NCI-H1417 (cell line): Measurements from ENCODE around the gene HOXD11.
A peak's percentile ranks its signal among the peaks of the same experiment; 100 is the strongest.

Experiments
- DNase-seq, 3 experiments: peaks; one replicate each; lab custom pipeline; 2025; lab: John Stamatoyannopoulos, UW

Gene HOXD11

GRCh38 chr2:176148751-176149421 is 41.8 kb downstream of the HOXD11 start:
- DNase-seq = no peak

GRCh38 chr2:176149481-176149938 is 42.4 kb downstream of the HOXD11 start:
- no peak for DNase-seq

GRCh38 chr2:176149939-176150583 is 43.0 kb downstream of the HOXD11 start:
- no peak for DNase-seq

DNA sequence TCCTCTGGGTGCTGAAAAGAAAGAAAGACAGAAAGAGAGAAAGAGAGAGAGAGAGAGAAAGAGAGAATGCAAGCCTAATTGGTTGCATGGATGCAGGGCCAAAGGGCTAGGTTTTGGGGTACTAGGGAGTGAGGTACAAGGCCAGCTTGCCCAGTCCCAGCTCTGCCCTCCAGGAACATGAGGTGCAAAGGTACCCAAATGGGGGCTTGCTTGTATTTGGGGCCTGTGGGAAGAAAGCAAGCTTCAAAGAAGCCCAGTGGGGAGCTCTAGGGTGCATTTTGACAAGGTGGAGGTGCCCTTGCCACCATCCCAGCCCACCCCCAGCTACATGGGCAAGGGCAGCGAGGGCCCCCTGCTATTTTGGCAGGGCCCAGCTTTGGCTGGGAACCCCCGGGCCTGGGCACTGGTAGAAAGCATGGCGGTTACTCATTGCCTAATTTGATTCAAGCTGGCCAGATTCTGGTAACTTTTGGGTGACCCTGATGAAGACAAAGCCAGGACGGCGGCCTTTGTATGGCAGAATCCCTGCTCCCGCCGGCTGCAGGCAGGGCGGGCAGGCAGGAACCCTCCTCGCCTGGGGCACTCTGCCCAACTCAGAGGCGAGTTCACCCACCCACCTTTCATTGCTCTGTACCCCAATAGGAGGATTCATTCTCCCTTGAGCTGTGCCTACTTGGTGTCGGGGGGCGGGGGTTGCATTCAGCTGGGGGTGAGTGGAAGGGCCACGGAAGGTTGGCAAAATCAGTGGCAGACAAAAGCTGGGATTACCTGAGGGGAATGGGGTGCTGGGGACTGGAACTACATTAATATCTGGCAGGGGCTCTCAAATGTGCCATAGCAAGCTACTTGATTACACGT is 43.7 kb downstream of the HOXD11 start:
- no peak for DNase-seq

DNA sequence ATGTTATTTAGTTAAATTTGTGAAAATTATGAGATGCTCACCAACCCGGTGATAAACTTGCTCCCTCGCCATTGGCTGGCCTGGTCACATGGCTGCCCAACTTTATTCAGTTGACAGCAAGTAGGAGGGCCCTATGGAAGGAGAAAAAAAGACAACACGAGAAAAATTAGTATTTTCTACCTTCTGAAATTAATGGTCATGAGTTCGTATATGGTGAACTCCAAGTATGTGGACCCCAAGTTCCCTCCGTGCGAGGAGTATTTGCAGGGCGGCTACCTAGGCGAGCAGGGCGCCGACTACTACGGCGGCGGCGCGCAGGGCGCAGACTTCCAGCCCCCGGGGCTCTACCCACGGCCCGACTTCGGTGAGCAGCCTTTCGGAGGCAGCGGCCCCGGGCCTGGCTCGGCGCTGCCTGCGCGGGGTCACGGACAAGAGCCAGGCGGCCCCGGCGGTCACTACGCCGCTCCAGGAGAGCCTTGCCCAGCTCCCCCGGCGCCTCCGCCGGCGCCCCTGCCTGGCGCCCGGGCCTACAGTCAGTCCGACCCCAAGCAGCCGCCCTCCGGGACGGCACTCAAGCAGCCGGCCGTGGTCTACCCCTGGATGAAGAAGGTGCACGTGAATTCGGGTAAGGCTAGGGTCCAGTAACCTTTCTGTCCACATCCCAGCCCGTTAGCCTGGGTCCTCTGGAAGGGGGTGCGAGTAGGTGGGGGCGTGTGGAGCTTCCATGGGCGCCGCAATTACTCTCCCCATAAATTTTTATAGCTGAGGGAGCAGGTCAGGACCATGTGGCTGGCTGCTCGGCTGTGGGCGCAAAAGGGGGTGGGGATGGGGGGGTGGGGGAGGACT is 44.6 kb downstream of the HOXD11 start, which contains the start of gene HOXD4:
Gene HOXD4 (plus strand): TSS at position 109 of the 846 bp plus-strand sequence. CDS start 84 bp downstream, at position 193.
- peak in 2 of 3 experiments; percentile 77 to 78 for DNase-seq

GRCh38 chr2:176152350-176153181 is 45.5 kb downstream of the HOXD11 start:
- peak in 2 of 3 experiments; percentile 75 to 76 for DNase-seq

DNA sequence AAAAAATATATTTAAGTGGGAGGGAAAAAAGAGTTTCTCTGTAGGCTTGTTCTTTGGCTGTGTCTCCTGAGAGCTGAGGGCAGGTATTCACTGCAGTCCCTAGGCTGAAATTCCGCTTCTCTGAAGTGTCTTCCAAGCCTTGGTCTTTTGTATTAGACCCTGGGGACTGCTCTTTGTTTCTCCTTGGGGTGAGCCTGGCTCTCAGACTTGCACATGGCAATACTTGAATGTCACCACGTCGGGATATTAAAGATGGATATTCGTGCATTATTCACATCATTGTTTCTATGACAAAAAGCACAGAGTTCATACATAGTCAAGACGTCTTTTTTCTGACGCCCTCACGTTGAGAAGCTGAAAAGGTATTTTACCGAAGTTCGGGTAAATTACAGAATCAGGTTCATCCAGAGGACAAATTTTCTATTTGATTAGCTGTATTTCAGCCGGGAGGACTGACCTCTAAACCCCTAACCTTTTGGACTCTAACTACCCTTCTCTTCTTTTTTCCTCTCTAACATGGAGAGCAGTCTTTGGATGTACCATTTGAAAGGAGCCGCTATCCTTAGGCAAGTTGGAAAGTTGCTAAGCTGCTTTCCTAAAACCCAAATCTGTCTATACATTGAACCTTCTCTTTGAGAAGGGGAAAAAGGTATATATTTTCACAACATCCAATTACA is 47.6 kb downstream of the HOXD11 start:
- no peak for DNase-seq

DNA sequence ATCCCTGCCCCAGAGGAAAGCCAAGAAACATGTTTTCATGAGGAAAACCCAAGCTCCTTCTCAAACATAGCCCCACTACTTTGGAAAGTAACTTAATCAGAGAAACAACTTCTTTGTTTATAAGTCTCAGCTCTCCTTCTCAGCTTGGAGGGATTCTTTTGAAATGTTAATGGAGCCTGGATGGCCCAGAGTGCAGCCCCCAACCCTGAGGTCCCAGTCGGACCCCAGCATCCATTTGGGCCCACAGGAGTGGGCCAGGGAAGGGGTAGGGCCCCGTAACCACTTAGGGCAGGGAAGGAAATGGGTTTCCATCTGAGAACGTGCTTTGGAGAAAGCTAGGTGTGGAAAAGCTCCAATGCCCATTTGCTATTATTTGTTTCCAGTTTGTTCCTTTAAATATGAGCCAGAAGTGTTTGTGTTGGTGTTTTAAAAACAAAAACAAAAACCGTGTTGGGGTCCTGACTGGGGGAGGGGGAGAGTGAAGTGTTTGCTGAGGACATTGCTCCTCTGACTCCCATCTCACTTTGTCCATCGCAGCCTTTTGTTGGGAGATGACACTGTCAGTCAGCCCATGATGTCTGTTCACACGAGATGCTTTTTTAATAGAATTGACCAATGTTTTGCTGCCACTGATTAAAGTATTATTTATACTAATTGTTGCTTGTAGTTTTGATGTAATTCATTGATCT is 48.4 kb downstream of the HOXD11 start:
- no peak for DNase-seq

GRCh38 chr2:176156301-176156806 is 49.3 kb downstream of the HOXD11 start:
- DNase-seq = no peak

DNA sequence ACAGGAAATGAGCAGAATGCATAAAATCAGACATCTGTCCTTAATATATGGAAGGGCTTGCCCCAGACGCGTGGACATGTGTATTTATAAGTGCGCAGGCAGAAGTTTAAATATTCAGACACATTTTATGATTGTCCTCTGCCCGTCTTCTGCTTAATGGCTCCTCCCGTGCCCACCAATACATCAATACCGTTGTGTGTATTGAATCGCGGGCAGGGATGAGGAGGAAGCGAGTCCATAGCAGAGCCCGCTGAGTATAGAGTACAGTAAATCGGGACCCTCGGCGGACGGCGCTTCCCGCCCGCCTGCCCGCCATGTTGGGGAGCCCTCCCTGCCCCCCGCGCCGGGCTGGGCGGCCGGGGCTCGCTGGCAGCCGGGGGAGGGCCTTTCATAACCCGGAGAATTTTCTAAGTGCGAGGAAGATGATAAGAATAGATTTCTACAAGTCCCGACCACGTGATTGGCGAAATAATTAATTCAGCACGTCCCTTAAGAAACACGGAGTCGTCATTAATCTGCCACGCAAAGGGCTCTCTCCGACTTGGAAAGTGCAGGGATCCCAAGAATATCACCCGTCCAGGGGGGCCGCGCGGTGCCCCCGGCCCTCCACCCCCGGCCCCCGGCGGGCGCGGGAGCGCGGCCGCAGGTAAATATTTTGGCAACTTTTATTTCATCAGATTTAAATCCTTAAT is 49.9 kb downstream of the HOXD11 start, which contains the start of gene HOXD3:
Gene HOXD3 (plus strand): TSS at position 501 of the 692 bp plus-strand sequence. CDS start 11,808 bp downstream, outside the sequence.
- no peak for DNase-seq

DNA sequence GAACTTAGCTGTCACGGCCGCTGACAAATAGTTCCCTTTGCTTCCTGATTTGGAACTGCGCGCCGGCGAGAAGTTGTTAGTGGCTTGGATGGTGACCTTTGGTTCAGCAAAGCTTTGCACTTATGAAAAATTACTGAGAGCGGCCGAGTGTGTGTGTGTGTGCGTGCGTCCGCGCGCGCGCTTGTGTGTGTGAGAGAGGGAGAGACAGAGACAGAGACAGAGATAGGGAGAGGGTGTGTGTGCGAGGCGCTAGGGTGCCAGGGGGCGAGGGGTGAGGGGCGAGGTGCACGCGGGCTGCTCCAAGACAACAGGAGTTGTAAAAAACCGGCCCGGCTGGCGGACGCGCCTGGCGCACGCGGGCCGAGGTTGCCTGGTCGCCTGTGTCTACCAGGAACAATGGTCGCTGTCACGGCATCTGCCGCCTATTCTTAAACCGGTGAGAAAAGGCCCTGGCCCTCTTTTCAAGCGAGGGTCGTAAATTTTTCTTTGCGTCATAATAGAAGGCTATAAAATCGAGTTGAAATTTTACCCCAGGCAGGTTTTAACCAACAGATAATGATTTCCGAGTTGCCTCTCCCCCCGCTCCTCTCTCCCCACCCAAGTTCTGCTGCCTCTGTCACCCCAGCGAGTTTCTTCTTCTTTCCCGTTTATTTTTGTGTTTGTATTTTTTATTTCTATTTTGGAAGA is 50.6 kb downstream of the HOXD11 start:
- no peak for DNase-seq

- no peak for DNase-seq
These were observed 51.1 kb downstream of the HOXD11 start for GRCh38 chr2:176158186-176158591.

DNA sequence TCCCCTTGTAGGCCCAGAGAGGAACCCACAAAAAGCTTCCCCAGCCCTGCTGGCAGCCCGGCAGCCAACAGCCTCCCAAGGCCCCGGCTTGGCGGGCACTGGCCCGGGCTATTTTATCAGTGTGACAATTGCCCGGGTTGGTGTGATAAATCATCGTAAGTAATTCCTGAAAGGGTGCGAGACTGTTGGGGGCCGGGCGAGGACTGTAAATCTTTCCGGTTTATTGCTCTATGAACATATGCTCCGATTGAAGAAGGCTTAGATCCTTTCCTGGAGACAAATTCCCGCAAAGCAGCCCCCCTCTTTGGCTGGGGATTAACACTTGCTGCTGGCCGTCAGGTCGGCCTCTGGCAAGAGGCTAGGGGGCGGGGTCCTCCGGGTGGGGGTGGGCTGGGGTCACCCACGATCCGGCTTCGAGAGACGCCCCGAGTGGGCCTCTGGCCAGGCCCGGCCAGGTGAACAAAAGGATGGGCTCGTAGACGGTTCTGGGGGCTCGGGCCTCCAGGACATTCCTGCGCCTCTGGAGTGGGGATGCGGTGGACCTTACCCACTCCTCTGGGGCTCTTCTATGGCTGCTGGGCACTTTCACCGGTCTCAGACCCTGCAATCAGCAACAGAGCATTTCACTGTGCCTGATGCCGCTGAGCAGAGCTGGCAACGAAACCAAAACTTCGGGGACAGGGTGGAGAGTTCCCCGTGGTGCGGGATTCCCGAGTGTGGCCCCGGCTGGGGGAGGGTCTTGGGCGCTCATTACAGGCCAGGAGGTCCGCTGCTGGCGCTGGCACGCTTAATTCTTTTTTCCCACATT is 52.0 kb downstream of the HOXD11 start:
- no peak for DNase-seq
